NCI-H1092 treated with DMSO at 0.1 percent for 48 hours (cell line): ENCODE data around the gene SETDB1.

Experiments used
- DNase-seq: peaks from one replicate; lab custom pipeline; 2025; lab: John Stamatoyannopoulos, UW

SETDB1 gene

DNA sequence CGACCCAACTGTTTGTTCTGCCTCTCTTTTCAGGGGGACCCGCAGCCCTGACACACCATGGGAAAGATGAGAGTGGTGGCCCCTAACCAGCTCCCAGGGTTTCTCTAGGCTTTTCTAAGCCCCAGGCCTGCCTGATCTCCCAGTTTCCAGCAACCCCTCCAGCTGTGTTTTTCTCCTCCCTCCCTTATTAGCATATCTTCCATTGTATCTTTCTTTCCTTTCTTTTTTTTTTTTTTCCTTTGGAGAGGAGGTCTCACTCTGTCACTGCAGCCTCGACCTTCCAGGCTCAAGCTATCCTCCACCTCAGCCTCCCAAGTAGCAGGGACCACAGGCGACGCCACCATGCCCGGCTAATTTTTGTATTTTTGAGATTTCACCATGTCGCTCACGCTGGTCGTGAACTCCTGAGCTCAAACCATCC lies 50.2 kb downstream of the SETDB1 start:
- DNase-seq = no peak

DNA sequence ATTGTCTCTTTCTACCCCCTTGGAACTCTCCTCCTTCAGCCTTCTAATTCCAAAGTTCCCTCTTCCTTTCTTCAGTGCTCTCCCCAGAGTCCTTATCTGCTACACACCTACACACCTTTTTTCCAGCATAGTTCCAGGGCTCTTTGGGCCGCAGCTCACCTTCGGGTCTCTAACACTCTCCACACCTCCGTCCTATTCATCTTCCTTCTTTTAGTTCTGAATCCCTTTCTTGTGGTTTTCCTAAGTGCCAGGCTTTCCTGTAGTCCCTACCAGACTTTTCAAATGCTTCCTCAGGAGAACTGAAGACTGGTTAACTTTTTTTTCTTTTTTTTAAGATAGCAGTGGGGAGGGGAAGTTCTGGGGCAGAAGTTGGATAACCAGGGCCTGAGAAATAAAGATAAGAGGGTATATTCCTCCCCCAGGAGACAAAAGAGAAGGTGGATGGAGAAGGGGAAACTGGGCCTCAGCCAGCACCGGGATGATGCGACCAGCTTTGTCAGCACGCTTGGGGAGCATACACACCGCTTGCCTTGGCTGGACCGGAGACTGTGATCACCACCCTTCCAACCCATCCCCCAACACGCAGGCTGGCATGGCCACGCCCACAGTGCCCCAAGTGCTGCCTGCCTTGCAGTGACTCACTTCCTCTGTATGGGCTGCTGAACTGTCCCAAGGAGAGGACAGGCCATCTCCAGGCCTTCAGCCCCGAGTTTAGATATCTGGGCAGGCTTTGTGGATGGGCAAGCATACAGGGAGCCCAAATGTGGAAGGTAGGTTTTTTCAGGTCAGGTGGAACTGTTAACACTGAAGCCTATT lies 50.9 kb downstream of the SETDB1 start:
- DNase-seq = no peak

DNA sequence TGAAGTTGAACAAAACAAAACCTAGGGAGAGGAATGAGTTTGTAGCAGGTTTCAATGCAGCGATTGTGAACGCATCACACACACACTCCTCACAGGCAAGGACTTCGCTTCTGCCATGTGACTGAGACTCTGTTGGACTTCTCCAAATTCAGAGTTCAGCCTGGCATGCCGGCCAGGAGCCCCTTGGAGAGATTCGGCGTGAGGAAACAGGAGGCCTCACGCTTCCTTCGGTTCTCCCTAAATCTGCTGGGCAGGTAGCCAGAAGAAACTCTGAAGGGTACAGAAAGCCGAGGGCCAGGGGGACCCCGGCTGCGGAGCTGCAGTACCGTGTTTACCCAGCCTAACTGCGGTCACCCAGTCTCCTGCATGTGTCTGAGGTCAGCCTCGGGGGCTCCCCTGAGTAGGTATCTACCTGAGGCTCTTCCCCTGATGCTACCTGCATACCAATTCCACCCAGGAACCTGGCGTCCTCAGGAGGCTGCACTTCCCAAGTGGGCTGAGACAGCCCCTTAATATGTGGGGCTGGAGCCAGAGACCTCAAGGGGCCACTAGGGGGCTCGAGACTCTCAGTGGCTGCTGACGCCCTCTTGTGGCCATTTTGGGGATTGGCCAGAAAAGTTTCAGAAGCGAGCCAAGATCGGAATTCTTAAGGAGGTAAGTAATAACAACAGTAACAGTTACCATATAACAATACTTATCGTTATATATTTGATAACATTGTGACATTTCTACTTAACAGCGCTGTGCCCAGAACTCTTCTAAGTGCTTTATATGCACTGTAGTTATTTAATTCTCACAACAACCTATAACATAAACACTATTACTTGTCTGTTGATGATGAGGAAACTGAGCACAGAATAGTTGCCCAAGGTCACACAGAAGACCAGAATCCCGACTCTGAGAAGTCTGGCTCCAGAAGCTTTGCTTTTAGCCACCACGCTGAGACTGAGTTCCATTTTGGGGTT lies 53.2 kb downstream of the SETDB1 start:
- DNase-seq = peak; percentile 85

DNA sequence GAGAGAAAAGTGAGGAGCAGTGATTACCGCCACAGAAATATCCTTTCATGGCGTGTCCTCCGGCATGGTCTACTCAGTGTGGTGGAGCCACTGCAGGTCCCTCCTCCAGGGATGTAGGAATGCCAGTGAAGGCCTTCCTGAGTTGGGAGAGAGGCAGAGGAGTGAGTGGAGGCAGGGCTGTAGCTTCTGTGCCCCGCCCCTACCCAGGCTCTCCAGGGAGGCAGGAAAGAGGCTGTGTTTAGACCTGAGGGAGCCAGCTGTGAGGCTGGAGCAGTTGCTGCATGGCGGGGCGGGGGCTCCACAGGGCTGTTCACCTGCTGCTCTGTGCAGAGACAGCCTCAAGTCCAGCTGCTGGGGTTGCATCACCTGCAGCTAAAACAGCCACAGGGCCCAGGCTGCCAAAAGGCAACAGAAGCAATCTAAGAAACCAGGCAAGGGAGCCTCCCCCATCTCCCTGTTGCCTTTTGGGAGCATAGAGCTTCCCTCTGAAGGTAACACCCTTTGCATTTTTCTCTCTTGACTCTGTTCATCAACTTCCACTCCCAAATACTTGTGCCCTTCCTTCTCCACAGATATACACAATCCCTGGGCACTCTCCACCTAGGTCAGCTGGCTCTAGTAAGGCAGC lies 55.1 kb downstream of the SETDB1 start:
- DNase-seq = no peak

DNA sequence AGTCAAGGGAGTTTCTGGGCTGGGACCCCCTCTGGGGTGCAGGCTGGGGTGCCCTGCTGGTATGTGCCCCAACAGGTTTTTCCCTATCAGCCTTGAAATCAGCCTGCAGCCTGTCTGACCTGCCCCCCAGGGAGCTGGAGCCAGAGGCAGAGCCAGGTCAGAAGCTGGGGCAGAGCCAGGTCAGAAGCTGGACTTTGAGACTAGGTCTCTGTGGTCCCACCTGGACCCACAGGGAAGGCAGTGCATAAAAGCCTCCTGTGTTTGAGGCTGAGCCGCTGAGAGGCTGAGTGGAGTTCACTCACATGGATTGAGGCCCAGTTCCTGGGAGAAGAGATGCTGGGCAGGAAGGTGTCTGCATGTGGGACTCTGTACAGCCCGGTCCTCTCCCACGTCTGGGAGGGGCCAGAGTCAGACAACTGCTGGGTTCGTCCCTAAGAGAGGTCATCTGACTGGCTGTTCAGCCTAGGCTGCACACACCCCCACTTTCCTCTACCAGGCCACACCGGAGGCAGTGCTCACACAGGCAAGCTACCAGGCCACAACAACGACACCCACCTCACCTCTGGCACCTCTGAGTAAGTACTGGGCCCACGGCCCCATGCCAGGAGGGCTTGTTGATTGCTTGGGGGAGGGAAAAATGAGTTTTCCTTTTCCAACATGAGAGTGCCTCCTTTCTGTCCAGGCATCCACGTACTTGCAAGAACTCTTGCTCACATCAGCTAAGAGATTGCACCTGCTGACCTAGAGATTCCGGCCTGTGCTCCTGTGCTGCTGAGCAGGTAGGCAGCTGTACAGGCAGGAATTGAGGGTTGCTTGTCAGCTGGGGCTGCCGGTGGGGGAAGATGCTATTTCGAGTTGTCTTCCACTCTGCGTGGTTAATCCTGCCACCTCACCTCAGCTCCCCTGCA lies 55.9 kb downstream of the SETDB1 start, which contains the start of gene ANXA9:
Gene ANXA9 (plus strand): TSS at position 488 of the 908 bp plus-strand sequence. CDS start 814 bp downstream, outside the sequence.
- no peak for DNase-seq

DNA sequence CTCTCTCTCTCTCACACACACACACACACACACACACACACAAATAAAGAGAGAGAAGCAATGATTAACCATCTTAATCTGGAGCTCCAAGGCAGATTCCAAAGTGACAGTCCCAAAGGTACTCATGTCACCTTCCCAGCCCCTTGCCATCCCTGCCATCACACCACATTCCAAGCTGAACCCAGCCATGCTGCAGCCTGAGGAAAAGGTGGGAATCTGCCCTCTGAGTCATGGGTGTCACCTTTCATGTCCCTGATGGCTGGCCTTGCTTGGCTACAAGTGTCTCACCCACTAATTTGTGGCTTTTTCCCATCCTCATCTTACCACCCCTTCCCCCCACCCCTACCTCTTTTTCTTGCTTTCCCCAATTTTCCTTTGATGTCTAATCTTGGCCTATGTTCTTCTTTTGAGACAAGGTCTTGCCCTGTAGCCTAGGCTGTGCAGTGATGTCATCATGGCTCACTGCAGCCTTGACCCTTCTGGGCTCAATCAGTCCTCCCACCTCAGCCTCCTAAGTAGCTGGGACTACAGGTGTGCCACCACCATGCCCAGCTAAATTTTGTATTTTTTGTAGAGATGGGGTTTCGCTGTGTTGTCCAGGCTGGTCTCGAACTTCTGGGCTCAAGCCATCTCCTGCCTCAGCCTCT lies 59.1 kb downstream of the SETDB1 start:
- DNase-seq = no peak

DNA sequence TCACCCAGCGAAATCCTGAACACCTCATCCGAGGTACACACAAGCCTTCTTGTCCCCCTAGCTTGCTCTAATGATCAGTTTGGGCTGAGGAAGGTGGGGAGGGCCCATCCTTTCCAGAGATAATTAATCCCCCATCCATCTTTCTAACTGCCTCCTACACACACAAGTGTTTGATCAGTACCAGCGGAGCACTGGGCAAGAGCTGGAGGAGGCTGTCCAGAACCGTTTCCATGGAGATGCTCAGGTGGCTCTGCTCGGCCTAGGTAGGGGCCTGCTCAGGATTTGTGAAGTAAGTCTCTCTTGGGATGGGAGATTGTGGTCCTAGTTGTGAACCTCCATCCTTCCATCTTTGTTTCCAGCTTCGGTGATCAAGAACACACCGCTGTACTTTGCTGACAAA lies 61.8 kb downstream of the SETDB1 start:
- peak; percentile 41 for DNase-seq

DNA sequence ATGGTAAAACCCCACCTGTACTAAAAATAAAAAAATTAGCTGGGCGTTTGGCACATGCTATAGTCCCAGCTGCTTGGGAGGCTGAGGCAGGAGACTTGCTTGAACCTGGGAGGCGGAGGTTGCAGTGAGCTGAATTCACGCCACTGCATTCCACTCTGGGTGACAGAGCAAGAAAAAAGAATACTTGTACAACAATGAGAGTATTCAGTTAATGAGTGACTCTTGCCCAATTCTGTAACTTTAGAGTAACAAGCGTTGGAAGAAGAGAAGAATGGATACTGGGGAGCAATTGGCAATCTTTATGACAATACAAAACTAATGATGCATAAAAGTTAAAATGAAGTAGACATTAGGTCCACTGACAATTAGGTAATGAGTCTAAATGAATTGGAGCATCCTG lies 66.5 kb downstream of the SETDB1 start:
- no peak for DNase-seq

DNA sequence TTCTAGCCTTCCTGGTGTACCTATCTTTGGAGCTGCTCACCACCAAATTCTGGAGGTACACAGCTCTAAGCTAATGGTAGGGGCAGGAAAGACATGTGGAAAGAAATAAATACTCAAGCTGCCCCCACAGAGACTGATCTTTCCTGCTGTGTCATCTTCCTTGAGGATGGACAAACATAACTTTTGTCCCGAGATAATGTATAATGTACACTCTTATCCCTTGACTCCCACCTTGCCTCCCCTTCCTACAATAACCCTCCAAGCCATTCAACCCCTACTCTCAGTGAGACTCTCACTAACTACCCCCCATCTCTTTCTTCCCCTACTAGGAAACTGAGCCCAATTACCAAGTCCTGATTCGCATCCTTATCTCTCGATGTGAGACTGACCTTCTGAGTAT lies 68.1 kb downstream of the SETDB1 start:
- no peak for DNase-seq

DNA sequence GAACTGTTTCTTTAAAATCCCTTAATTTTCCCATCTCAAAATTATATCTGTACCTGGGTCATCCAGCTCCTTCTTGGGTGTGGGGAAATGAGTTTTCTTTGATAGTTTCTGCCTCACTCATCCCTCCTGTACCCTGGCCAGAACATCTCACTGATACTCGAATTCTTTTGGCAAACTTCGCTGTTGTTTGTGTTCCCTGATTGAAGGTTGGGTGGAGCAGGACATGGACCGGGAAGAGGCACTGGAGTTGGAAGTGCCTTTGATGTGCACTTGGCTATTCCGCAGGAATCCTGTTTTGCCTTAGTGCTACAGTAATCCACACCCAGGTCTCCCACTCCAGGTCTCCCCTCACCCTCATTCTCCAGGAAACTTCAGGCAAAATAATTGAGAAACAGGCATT lies 69.3 kb downstream of the SETDB1 start:
- no peak for DNase-seq

DNA sequence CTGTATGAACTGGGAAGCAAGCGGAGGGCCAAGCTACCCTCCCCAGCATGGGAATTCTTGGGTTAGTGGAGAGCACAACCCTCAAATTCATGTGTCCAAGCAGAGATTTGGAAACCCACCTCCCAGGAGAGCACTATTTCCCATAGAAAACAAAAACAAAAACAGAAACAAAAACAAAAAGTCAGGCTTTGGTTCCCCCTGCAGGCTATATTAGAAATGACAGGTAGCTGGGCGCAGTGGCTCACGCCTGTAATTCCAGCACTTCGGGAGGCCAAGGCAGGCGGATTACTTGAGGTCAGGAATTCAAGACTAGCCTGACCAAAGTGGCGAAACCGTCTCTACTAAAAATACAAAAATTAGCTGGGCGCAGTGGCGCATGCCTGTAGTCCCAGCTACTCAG lies 69.7 kb downstream of the SETDB1 start:
- no peak for DNase-seq

DNA sequence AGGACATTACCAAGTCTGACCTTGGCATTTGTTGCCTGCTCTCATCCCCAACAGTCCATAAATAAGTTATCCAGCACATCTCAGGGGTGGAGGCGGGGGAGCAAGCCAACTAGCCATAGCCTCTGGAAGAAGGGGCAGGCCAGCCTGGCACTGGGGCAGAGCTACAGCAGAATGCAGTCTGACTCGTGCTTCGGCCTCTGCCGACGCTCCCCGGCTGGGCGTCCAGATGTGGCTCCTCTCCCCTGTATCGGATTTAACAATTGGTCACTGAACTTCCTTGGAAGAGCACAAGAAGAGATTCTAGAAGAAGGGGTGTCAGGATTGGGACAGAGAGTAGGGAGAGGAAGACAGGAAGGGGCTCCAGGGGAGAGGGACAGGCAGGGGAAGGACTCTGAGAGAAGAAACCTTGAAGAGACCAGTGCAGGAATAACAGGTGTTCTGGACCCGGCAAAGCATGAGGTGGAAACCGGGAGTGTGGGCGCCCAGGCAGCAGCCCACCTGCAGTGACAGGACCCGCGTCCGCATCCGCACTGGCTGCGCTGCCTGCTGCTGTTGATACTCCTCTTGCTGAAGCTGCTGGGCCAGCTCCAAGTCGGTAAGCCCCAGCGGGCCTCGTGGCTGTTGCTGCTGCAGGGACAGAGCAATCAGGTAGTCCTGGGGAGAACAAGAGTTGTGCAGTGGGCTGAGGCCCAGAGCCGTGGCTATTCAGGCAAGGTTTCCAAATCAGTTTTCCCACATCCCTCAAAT lies 71.1 kb downstream of the SETDB1 start:
- no peak for DNase-seq

DNA sequence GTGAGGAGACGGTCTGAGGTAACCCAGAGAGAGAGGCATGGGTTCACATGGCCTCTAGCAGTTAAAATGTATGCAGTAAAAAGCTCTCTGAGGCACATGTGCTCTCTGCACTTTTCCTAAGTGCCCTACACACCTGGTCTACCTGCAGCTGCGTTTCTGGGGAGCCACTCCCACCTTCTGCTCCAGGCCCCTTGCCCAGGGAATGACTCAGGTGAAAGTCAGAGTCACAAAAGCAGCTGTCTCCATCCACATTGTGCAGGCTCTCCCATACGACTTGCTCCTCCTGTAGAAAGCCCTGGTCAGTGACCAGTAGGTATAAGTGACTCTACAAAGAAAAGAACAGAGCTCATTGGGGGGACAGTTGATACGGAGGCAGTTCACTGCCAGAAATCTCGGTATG lies 71.8 kb downstream of the SETDB1 start:
- DNase-seq = no peak

DNA sequence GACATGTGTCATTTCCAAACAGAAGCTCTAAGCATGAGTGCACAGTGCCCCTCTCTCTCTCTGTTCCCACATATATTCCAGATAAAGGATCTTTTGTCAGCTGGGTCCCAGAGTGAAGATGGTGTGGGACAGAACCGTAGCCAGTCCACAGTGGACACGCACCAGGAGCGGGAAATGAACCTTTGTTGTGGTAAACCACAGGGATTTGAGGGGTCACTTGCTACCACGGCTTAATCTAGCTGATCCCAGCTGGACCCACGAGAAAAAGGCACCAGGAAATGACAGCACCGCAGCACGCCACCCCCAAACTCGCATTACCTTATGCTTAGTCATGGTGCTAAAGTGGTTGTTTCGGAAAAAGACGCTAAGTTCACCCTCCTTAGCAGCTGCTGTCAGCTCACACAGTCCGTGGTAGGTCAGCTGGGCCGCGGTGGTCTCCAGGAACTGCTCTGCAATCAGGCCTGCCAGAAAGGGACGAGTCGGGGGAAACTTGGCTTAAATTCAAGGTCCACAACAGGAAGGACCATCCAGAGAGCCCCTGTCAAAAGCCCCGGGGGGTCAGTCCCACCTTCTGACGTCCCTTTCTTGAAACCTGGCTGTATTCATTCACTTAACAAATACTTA lies 73.0 kb downstream of the SETDB1 start:
- no peak for DNase-seq

DNA sequence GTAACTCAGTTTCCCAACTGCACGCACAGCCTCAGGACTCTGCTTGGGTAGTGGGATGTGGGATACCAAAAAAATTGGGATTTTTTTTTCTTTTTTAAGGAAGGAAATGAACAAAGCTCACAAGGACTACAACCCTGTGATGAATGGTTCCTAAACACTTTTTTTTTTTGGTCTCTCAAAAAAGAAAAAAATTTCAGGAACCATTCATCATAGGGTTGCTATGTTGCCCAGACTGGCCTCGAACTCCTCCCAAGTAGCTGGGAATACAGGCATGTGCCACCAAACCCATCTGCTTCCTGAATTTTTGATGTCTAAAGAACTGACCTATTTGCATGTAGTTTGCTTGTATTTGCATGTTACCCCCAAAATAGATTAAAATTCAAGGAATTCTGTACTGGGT lies 73.8 kb downstream of the SETDB1 start:
- DNase-seq = no peak

DNA sequence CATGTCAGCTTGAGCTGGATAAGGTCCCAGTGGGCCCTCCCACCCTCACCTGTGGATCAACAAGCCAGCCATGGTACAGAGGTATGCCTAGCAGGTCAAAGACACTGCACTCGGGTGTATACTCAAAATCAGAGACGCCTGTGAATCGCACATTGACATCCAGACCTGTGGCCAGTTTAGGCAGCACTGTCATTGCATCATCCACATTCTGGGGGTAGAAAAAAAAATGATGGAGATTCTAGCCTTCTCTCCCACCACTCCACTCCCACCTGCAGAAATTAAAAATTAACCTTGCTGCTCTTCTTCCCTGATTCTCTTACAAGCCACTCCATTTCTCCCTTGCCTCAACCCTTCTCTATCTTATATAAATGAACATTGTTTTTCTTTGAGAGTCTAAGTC lies 74.2 kb downstream of the SETDB1 start:
- DNase-seq = no peak

DNA sequence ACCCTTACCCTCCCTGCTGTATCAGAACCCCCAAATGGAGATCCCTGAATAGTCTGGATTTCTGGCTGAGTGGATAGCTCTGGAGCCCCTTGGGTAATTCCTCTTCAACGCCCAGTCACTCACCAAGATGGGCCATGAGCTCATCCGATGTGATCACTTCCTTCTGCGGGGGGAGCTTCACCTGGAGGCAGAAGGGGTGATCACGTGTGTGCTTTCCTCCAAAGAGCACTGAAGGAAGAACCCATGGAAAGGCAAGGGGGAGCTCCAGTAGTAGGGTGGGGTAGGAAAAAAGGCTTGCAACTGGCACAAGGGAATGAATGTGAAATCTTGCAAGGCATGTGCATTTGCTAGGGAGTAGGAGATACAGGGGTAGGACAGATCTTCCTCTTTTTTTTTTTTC lies 75.4 kb downstream of the SETDB1 start:
- no peak for DNase-seq

DNA sequence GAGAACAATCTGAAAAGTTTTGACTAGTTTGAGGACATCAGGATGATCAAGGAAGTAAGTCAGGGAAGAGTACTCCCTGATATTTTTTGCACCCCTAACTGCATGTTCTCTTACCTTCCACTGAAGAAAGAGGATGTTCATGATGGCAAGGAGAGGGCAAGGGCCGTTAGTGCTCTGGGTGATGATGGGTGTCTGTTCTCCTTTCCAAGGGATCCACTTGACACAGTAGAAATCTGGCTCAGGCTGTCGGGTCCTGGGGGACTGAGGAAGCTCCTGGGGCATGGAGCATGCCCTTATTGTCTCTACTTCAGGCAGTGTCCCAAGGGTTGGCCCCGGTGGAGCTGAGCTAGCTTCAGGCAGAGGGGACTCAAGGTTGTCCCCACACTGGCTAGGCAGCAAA lies 75.9 kb downstream of the SETDB1 start:
- no peak for DNase-seq

DNA sequence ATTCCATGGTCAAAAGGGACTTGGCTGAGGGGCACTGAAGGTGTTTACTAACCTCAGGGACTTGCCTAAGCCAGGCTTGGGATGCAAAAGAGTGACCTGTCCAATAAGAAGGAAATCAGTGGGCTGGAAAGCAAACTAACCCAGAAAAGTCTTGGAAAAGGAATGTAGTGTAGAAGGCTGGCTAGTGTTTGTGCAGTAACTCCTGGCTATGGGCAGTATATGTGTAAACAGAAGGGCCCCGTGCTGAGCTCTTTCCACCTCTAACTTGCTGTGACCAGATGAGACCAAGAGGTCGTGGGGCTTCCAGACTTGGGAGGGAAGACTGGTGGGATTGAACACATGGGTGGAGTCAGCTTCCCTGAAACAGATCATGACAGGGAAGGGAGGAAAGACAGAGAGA lies 76.4 kb downstream of the SETDB1 start:
- no peak for DNase-seq

DNA sequence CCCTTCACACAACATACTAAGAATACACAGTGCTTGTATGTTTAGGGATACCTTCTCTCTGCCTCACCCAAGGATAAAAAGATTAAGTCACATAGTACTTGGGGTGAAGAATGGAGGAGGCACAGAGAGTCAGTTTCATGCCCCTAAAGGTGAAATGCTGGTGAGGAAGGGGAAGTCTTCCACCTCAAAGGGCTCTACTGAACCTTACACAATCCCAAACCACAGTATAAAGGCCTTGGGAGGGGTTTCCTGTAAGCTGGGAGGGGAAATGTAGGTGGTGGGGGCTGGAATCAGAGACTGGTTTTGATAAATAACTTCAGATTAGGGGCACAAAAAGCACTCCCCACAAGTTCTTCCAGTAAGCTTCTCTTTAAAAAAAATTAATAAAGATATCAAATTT lies 77.0 kb downstream of the SETDB1 start:
- DNase-seq = no peak
